ENCODE results near the gene SLC9A9. TPM values are rescaled to one million over a fixed set of nuclear protein-coding genes. Genes with fewer than 3 reads are reported as not detected.
A peak's percentile ranks its signal among the peaks of the same experiment; 100 is the strongest.

SLC9A9 gene
- total and polyA plus RNA-seq, 12 donors: 1.3 to 8.4 (median 3.0) TPM

DNA sequence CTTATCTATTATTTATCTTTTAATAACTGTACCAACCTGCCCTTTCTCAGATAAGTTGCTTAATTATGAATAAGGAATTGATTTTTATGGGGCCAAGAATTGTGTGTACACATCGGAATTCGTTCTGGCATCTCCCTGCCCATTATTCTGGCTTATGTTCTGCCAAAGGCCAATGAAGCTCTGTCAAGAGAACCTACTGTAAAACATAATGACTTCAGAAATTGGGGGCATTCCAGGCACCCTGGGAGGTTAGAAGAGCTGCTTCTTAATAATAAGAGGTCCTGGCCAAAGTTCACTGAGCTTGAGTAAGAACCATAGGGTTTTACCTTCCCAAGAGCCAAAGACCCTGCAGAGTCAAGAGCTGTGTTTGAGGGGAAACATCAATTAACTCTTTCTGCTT lies 261.7 kb downstream of the SLC9A9 start:
- intact Hi-C loops (cut with DNase I): no loop called here
- ATAC-seq: no peak

GRCh38 chr3:143585720-143586456 lies 262.4 kb downstream of the SLC9A9 start:
- WGBS, 2 donors: 79 to 81% methylated on average over 4 of the region's 4 CpGs
- H3K36me3 ChIP-seq: peaks cover 0 to 9% (median 0%) of the 10 kb centered on the region in 9 donors
- TF ChIP-seq, protein P1, sequence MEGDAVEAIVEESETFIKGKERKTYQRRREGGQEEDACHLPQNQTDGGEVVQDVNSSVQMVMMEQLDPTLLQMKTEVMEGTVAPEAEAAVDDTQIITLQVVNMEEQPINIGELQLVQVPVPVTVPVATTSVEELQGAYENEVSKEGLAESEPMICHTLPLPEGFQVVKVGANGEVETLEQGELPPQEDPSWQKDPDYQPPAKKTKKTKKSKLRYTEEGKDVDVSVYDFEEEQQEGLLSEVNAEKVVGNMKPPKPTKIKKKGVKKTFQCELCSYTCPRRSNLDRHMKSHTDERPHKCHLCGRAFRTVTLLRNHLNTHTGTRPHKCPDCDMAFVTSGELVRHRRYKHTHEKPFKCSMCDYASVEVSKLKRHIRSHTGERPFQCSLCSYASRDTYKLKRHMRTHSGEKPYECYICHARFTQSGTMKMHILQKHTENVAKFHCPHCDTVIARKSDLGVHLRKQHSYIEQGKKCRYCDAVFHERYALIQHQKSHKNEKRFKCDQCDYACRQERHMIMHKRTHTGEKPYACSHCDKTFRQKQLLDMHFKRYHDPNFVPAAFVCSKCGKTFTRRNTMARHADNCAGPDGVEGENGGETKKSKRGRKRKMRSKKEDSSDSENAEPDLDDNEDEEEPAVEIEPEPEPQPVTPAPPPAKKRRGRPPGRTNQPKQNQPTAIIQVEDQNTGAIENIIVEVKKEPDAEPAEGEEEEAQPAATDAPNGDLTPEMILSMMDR (IDR thresholded peaks at IDR 0.05): no peak
- intact Hi-C loops (cut with DNase I): no loop called here
- ATAC-seq (peak in 5 of 8 donors; percentile 18 to 53 (median 25)), DNase-seq (no peak)
- H3K27me3 ChIP-seq: no peaks in the 10 kb centered on the region
- peak overlapping the region in 1 of 10 donors; percentile 77 for H3K27ac ChIP-seq
- no peaks in the 10 kb centered on the region for H3K9me3 ChIP-seq
- peaks cover 0 to 16% (median 0%) of the 10 kb centered on the region in 9 donors for H3K4me1 ChIP-seq
- no peak overlapping the region for H3K4me3 ChIP-seq

More for the DNA sequence above, 261.7 kb downstream of the SLC9A9 start:
- no peaks in the 10 kb centered on the region for H3K9me3 ChIP-seq
- 86 to 91% methylated on average over 2 of the region's 2 CpGs for WGBS, 2 donors
- DNase-seq: no peak
- H3K4me3 ChIP-seq: no peak overlapping the region
- TF ChIP-seq, protein P1 (IDR thresholded peaks at IDR 0.05): no peak
- H3K4me1 ChIP-seq: peaks cover 0 to 16% (median 0%) of the 10 kb centered on the region in 9 donors
- peak overlapping the region in 1 of 10 donors; percentile 77 for H3K27ac ChIP-seq
- no peaks in the 10 kb centered on the region for H3K27me3 ChIP-seq
- peaks cover 0 to 7% (median 0%) of the 10 kb centered on the region in 9 donors for H3K36me3 ChIP-seq

DNA sequence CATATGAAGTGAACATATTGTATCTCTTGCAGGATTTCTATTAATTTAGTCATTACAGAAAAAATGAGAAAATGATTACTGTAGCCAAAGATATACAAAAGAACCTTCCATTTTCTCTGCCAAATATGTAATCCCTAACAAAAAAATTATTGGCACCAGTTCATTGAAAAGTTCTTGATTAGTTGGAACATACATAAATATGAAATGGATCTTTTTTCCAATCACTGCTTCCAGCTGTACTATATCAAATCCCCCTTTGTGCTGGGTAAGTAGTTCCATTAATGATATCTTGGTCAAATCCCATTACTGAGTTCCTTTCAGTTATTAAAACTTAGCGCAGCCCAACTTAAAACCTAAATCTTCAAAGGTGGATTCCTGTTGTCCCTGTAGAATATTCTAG lies 263.8 kb downstream of the SLC9A9 start:
- H3K4me1 ChIP-seq: peaks cover 0 to 16% (median 0%) of the 10 kb centered on the region in 9 donors
- H3K27me3 ChIP-seq: no peaks in the 10 kb centered on the region
- H3K27ac ChIP-seq: no peak overlapping the region
- 91% methylated on average over 1 of the region's 1 CpG for WGBS, 2 donors
- H3K4me3 ChIP-seq: no peak overlapping the region
- ATAC-seq: no peak
- peaks cover 0 to 9% (median 0%) of the 10 kb centered on the region in 9 donors for H3K36me3 ChIP-seq
- intact Hi-C loops (cut with DNase I): no loop called here
- DNase-seq: no peak
- no peaks in the 10 kb centered on the region for H3K9me3 ChIP-seq
- TF ChIP-seq, protein P1 (IDR thresholded peaks at IDR 0.05): no peak

GRCh38 chr3:143581972-143582722 lies 266.1 kb downstream of the SLC9A9 start:
- no peak overlapping the region for H3K27ac ChIP-seq
- no peak for DNase-seq
- H3K27me3 ChIP-seq: no peaks in the 10 kb centered on the region
- H3K4me3 ChIP-seq: no peak overlapping the region
- intact Hi-C loops (cut with DNase I): no loop called here
- H3K9me3 ChIP-seq: no peaks in the 10 kb centered on the region
- TF ChIP-seq, protein P1 (IDR thresholded peaks at IDR 0.05): no peak
- 93 to 96% methylated on average over 6 of the region's 6 CpGs for WGBS, 2 donors
- no peak for ATAC-seq
- H3K4me1 ChIP-seq: peaks cover 0 to 16% (median 0%) of the 10 kb centered on the region in 9 donors
- peaks cover 0 to 9% (median 0%) of the 10 kb centered on the region in 9 donors for H3K36me3 ChIP-seq

Measured in heart right ventricle (tissue), 16 donors.